ENCODE results near the gene AMPD2.

DNA sequence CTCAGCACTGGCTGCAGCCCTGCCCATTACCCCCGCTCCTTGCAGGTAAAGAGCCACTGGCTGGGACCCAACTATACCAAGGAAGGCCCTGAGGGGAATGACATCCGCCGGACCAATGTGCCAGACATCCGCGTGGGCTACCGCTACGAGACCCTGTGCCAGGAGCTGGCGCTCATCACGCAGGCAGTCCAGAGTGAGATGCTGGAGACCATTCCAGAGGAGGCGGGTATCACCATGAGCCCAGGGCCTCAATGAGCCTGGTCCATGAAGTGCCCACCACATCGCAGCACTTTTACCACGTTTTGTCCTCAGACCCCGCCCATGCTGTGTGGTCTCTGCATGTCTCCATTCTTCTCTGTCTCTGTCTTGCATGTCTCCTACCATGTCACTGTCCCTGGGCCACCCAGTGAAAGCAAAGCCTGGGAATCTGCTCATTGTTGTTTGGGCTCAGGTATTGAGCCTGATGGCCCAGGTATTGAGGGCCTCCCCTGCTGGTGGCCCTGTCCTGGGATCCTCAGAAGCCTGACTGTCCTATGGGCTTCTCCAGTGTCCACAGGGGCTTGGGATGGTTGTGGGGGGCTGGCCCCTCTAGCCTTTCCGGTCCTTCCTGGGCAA is 11.4 kb downstream of the AMPD2 start:
- TF ChIP-seq, protein P1, sequence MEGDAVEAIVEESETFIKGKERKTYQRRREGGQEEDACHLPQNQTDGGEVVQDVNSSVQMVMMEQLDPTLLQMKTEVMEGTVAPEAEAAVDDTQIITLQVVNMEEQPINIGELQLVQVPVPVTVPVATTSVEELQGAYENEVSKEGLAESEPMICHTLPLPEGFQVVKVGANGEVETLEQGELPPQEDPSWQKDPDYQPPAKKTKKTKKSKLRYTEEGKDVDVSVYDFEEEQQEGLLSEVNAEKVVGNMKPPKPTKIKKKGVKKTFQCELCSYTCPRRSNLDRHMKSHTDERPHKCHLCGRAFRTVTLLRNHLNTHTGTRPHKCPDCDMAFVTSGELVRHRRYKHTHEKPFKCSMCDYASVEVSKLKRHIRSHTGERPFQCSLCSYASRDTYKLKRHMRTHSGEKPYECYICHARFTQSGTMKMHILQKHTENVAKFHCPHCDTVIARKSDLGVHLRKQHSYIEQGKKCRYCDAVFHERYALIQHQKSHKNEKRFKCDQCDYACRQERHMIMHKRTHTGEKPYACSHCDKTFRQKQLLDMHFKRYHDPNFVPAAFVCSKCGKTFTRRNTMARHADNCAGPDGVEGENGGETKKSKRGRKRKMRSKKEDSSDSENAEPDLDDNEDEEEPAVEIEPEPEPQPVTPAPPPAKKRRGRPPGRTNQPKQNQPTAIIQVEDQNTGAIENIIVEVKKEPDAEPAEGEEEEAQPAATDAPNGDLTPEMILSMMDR (IDR thresholded peaks at IDR 0.05; ENCODE audit: low read depth, low read length), result no peak
- TF ChIP-seq, protein P2, sequence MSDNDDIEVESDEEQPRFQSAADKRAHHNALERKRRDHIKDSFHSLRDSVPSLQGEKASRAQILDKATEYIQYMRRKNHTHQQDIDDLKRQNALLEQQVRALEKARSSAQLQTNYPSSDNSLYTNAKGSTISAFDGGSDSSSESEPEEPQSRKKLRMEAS (IDR thresholded peaks at IDR 0.05; ENCODE audit: low read depth, low read length), result no peak
- no peak for TF ChIP-seq POLR2A (IDR thresholded peaks at IDR 0.05; ENCODE audit: extremely low read depth, insufficient read length)

Data from NB4 (cell line).